ENCODE measurements around the gene GPC6.

GPC6 gene

DNA sequence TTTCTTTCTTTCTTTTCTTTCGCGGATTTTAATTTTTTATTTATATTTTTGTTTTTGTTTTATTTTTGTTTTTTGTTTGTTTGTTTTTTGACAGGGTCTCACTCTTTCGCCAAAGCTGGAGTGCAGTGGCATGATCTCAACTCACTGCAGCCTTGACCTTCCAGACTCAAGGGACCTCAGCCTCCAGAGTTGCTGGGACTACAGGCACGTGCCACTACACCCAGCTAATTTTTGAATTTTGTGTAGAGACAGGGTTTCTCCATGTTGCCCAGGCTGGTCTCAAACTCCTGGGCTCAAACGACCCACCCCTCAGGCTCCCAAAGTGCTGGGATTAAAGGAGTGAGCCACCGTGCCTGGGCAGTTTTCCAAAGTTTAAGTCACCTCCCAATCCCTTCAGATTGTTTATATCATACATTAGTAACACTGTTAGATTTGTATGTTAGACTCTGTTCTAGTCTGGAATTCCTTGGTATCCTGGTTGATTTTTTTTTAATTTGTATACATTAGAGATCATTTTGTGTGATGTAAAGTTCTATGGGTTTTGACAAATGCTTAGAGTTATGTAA, 655.6 kb downstream of the GPC6 start:
- H3K4me3 ChIP-seq (replicated peaks; ENCODE audit: insufficient read depth, low read length) = no peak overlapping the region

DNA sequence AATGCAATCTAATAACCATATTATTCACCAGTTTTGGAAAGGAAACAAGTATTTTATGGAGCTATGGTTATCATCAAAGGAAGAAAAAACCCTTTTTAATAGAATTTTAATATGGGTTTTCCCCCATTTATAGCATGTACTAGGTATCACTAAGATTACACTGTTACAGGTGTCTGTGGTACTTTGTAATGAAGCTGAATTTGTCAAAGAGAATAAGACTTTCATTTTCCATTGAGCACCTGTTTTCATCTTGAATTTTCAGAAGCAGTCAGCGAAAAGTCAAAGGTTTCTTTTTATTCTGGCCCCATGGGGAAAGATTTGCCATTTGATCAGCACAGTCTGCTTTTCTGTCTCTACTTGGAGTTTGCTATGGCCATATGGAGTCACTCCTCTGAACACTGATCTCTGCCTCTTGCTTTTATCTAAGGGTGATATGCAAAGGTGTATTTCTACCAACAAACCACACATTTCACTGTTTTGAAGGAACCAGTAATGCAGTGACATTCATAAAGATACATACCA, 662.9 kb downstream of the GPC6 start:
- no peak for DNase-seq (ENCODE audit: low read depth in 1 of 2, low spot score in 1 of 2)
- Histone ChIP-seq H3K4me3 (replicated peaks; ENCODE audit: insufficient read depth, low read length) (no peak overlapping the region), H3K27ac (replicated peaks) (no peak overlapping the region), H3K27me3 (ENCODE audit: insufficient read depth, poor library complexity, severe bottlenecking) (no peaks in the 10 kb centered on the region)
- no peak for TF ChIP-seq SPI1 (IDR thresholded peaks at IDR 0.05; ENCODE audit: borderline replicate concordance, low read depth)
- TF ChIP-seq, protein P1, sequence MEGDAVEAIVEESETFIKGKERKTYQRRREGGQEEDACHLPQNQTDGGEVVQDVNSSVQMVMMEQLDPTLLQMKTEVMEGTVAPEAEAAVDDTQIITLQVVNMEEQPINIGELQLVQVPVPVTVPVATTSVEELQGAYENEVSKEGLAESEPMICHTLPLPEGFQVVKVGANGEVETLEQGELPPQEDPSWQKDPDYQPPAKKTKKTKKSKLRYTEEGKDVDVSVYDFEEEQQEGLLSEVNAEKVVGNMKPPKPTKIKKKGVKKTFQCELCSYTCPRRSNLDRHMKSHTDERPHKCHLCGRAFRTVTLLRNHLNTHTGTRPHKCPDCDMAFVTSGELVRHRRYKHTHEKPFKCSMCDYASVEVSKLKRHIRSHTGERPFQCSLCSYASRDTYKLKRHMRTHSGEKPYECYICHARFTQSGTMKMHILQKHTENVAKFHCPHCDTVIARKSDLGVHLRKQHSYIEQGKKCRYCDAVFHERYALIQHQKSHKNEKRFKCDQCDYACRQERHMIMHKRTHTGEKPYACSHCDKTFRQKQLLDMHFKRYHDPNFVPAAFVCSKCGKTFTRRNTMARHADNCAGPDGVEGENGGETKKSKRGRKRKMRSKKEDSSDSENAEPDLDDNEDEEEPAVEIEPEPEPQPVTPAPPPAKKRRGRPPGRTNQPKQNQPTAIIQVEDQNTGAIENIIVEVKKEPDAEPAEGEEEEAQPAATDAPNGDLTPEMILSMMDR (IDR thresholded peaks at IDR 0.05; ENCODE audit: insufficient read depth, low read length) = no peak
- TF ChIP-seq GABPA (IDR thresholded peaks at IDR 0.05; ENCODE audit: low read depth) = no peak
- TF ChIP-seq, protein P2, sequence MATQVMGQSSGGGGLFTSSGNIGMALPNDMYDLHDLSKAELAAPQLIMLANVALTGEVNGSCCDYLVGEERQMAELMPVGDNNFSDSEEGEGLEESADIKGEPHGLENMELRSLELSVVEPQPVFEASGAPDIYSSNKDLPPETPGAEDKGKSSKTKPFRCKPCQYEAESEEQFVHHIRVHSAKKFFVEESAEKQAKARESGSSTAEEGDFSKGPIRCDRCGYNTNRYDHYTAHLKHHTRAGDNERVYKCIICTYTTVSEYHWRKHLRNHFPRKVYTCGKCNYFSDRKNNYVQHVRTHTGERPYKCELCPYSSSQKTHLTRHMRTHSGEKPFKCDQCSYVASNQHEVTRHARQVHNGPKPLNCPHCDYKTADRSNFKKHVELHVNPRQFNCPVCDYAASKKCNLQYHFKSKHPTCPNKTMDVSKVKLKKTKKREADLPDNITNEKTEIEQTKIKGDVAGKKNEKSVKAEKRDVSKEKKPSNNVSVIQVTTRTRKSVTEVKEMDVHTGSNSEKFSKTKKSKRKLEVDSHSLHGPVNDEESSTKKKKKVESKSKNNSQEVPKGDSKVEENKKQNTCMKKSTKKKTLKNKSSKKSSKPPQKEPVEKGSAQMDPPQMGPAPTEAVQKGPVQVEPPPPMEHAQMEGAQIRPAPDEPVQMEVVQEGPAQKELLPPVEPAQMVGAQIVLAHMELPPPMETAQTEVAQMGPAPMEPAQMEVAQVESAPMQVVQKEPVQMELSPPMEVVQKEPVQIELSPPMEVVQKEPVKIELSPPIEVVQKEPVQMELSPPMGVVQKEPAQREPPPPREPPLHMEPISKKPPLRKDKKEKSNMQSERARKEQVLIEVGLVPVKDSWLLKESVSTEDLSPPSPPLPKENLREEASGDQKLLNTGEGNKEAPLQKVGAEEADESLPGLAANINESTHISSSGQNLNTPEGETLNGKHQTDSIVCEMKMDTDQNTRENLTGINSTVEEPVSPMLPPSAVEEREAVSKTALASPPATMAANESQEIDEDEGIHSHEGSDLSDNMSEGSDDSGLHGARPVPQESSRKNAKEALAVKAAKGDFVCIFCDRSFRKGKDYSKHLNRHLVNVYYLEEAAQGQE (IDR thresholded peaks at IDR 0.05; ENCODE audit: insufficient replicate concordance, low read depth) = no peak
- no peak for TF ChIP-seq POLR2AphosphoS5 (IDR thresholded peaks at IDR 0.05; ENCODE audit: low read depth)

More for the DNA sequence above, 655.6 kb downstream of the GPC6 start:
- DNase-seq (ENCODE audit: low read depth in 1 of 2, low spot score in 1 of 2) = no peak
- Histone ChIP-seq H3K27ac (replicated peaks) (no peak overlapping the region), H3K27me3 (ENCODE audit: insufficient read depth, poor library complexity, severe bottlenecking) (no peaks in the 10 kb centered on the region)
- TF ChIP-seq, protein P2 (IDR thresholded peaks at IDR 0.05; ENCODE audit: insufficient replicate concordance, low read depth) = no peak
- TF ChIP-seq POLR2AphosphoS5 (IDR thresholded peaks at IDR 0.05; ENCODE audit: low read depth) (no peak), GABPA (IDR thresholded peaks at IDR 0.05; ENCODE audit: low read depth) (no peak), SPI1 (IDR thresholded peaks at IDR 0.05; ENCODE audit: borderline replicate concordance, low read depth) (no peak)
- TF ChIP-seq, protein P1 (IDR thresholded peaks at IDR 0.05; ENCODE audit: insufficient read depth, low read length) = no peak

DNA sequence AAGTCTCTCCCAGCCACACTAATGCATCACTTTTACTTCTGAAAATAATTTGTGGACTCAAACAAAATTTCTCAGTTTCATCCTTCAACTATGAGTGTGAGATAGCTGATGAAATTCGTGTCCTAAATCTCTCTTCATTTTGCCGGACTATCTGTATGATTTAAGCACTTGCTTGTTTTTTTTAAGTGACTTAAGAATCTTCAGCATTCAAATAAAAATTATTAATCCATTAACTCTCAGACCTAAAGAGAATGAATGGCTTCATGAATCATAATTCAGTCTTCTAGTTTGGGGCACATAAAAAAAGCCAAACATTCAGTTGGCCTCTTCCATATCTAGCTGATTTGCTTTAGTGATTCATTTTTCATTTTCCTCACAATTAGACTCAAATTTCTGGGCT, 673.4 kb downstream of the GPC6 start:
- H3K27ac ChIP-seq (replicated peaks) = no peak overlapping the region
- no peak overlapping the region for H3K4me3 ChIP-seq (replicated peaks; ENCODE audit: insufficient read depth, low read length)
- no peak for DNase-seq (ENCODE audit: low read depth in 1 of 2, low spot score in 1 of 2)
- TF ChIP-seq, protein P1 (IDR thresholded peaks at IDR 0.05; ENCODE audit: insufficient read depth, low read length) = no peak
- TF ChIP-seq SPI1 (IDR thresholded peaks at IDR 0.05; ENCODE audit: borderline replicate concordance, low read depth) (no peak), POLR2AphosphoS5 (IDR thresholded peaks at IDR 0.05; ENCODE audit: low read depth) (no peak), GABPA (IDR thresholded peaks at IDR 0.05; ENCODE audit: low read depth) (no peak)
- TF ChIP-seq, protein P2 (IDR thresholded peaks at IDR 0.05; ENCODE audit: insufficient replicate concordance, low read depth) = no peak
- H3K27me3 ChIP-seq (ENCODE audit: insufficient read depth, poor library complexity, severe bottlenecking) = no peaks in the 10 kb centered on the region

All from HL-60 (cell line).